ENCODE results near the gene GPR18.

GRCh38 chr13:99218545-99218944, 39.6 kb downstream of the GPR18 start:
- no peak for TF ChIP-seq CTCF (IDR thresholded peaks at IDR 0.05 in 4 of 5, conservative IDR thresholded peaks at IDR 0.05 in 1 of 5)
- TF ChIP-seq POLR2A (IDR thresholded peaks at IDR 0.05), result peak in 1 of 2 donors; percentile 24

Data from gastrocnemius medialis (tissue), 4 donors.